Measurements from ENCODE around the gene DDR1.
"Not testable (repeated sequence)": the region's sequence is repeated elsewhere in the genome, so short reads cannot be mapped to it uniquely, and the experiment has no call there.

DDR1 gene

GRCh38 chr6:30854285-30855040, 29.9 kb upstream of the DDR1 start:
- H3K27me3 ChIP-seq (ENCODE audit: insufficient read depth, low read length): peaks cover 24% of the 10 kb centered on the region
- no peaks in the 10 kb centered on the region for H3K4me1 ChIP-seq (ENCODE audit: control insufficient read depth, insufficient read depth, low read length, unreplicated experiment)
- no peaks in the 10 kb centered on the region for H3K79me2 ChIP-seq (ENCODE audit: control insufficient read depth, insufficient read depth, low read length, unreplicated experiment)
- H3K4me3 ChIP-seq (ENCODE audit: low read depth, low read length): no peak overlapping the region
- H2AFZ ChIP-seq (ENCODE audit: low read length, unreplicated experiment): no peak overlapping the region
- no peaks in the 10 kb centered on the region for H3K36me3 ChIP-seq (ENCODE audit: insufficient read depth, low read length)
- H3K27ac ChIP-seq (ENCODE audit: low read depth, low read length): no peak overlapping the region

GRCh38 chr6:30855429-30856075, 28.8 kb upstream of the DDR1 start:
- Histone ChIP-seq H3K4me1 (ENCODE audit: control insufficient read depth, insufficient read depth, low read length, unreplicated experiment) (no peaks in the 10 kb centered on the region), H3K27me3 (ENCODE audit: insufficient read depth, low read length) (peaks cover 24% of the 10 kb centered on the region), H3K36me3 (ENCODE audit: insufficient read depth, low read length) (no peaks in the 10 kb centered on the region), H2AFZ (ENCODE audit: low read length, unreplicated experiment) (no peak overlapping the region), H3K4me3 (ENCODE audit: low read depth, low read length) (no peak overlapping the region), H3K27ac (ENCODE audit: low read depth, low read length) (no peak overlapping the region), H3K79me2 (ENCODE audit: control insufficient read depth, insufficient read depth, low read length, unreplicated experiment) (no peaks in the 10 kb centered on the region)

GRCh38 chr6:30857112-30857511, 27.2 kb upstream of the DDR1 start:
- Histone ChIP-seq H3K27me3 (ENCODE audit: insufficient read depth, low read length) (peaks cover 24% of the 10 kb centered on the region), H3K4me1 (ENCODE audit: control insufficient read depth, insufficient read depth, low read length, unreplicated experiment) (no peaks in the 10 kb centered on the region), H2AFZ (ENCODE audit: low read length, unreplicated experiment) (no peak overlapping the region), H3K27ac (ENCODE audit: low read depth, low read length) (no peak overlapping the region), H3K36me3 (ENCODE audit: insufficient read depth, low read length) (no peaks in the 10 kb centered on the region), H3K4me3 (ENCODE audit: low read depth, low read length) (no peak overlapping the region), H3K79me2 (ENCODE audit: control insufficient read depth, insufficient read depth, low read length, unreplicated experiment) (no peaks in the 10 kb centered on the region)

- H3K27ac ChIP-seq (ENCODE audit: low read depth, low read length): no peak overlapping the region
- no peaks in the 10 kb centered on the region for H3K79me2 ChIP-seq (ENCODE audit: control insufficient read depth, insufficient read depth, low read length, unreplicated experiment)
- H3K27me3 ChIP-seq (ENCODE audit: insufficient read depth, low read length): peaks cover 24% of the 10 kb centered on the region
- H3K4me1 ChIP-seq (ENCODE audit: control insufficient read depth, insufficient read depth, low read length, unreplicated experiment): no peaks in the 10 kb centered on the region
- no peak overlapping the region for H3K4me3 ChIP-seq (ENCODE audit: low read depth, low read length)
- H3K36me3 ChIP-seq (ENCODE audit: insufficient read depth, low read length): no peaks in the 10 kb centered on the region
- no peak overlapping the region for H2AFZ ChIP-seq (ENCODE audit: low read length, unreplicated experiment)
Observed at GRCh38 chr6:30857549-30857948, 26.8 kb upstream of the DDR1 start.

- H3K4me3 ChIP-seq (ENCODE audit: low read depth, low read length); H3K79me2 ChIP-seq (ENCODE audit: control insufficient read depth, insufficient read depth, low read length, unreplicated experiment): not testable (repeated sequence)
- peaks cover 24% of the 10 kb centered on the region for H3K27me3 ChIP-seq (ENCODE audit: insufficient read depth, low read length)
Observed at GRCh38 chr6:30859726-30860125, 24.6 kb upstream of the DDR1 start.

GRCh38 chr6:30861257-30862048, 22.9 kb upstream of the DDR1 start:
- H3K36me3 ChIP-seq (ENCODE audit: insufficient read depth, low read length): no peaks in the 10 kb centered on the region
- peaks cover 13% of the 10 kb centered on the region for H3K27me3 ChIP-seq (ENCODE audit: insufficient read depth, low read length)
- no peak overlapping the region for H2AFZ ChIP-seq (ENCODE audit: low read length, unreplicated experiment)
- H3K79me2 ChIP-seq (ENCODE audit: control insufficient read depth, insufficient read depth, low read length, unreplicated experiment): no peaks in the 10 kb centered on the region
- no peaks in the 10 kb centered on the region for H3K4me1 ChIP-seq (ENCODE audit: control insufficient read depth, insufficient read depth, low read length, unreplicated experiment)
- no peak overlapping the region for H3K4me3 ChIP-seq (ENCODE audit: low read depth, low read length)
- H3K27ac ChIP-seq (ENCODE audit: low read depth, low read length): no peak overlapping the region

More at GRCh38 chr6:30859726-30860125, 24.6 kb upstream of the DDR1 start:
- not testable (repeated sequence) for H3K36me3 ChIP-seq (ENCODE audit: insufficient read depth, low read length); H3K4me1 ChIP-seq (ENCODE audit: control insufficient read depth, insufficient read depth, low read length, unreplicated experiment); H3K27ac ChIP-seq (ENCODE audit: low read depth, low read length); H2AFZ ChIP-seq (ENCODE audit: low read length, unreplicated experiment)

- no peaks in the 10 kb centered on the region for H3K4me1 ChIP-seq (ENCODE audit: control insufficient read depth, insufficient read depth, low read length, unreplicated experiment)
- H2AFZ ChIP-seq (ENCODE audit: low read length, unreplicated experiment): no peak overlapping the region
- H3K4me3 ChIP-seq (ENCODE audit: low read depth, low read length): no peak overlapping the region
- peaks cover 6% of the 10 kb centered on the region for H3K27me3 ChIP-seq (ENCODE audit: insufficient read depth, low read length)
- no peaks in the 10 kb centered on the region for H3K36me3 ChIP-seq (ENCODE audit: insufficient read depth, low read length)
- no peaks in the 10 kb centered on the region for H3K79me2 ChIP-seq (ENCODE audit: control insufficient read depth, insufficient read depth, low read length, unreplicated experiment)
- no peak overlapping the region for H3K27ac ChIP-seq (ENCODE audit: low read depth, low read length)
Observed at GRCh38 chr6:30862156-30862875, 22.0 kb upstream of the DDR1 start.

- no peaks in the 10 kb centered on the region for H3K27me3 ChIP-seq (ENCODE audit: insufficient read depth, low read length)
- H3K27ac ChIP-seq (ENCODE audit: low read depth, low read length): no peak overlapping the region
- H3K79me2 ChIP-seq (ENCODE audit: control insufficient read depth, insufficient read depth, low read length, unreplicated experiment): no peaks in the 10 kb centered on the region
- no peak overlapping the region for H2AFZ ChIP-seq (ENCODE audit: low read length, unreplicated experiment)
- no peaks in the 10 kb centered on the region for H3K36me3 ChIP-seq (ENCODE audit: insufficient read depth, low read length)
- H3K4me3 ChIP-seq (ENCODE audit: low read depth, low read length): no peak overlapping the region
- no peaks in the 10 kb centered on the region for H3K4me1 ChIP-seq (ENCODE audit: control insufficient read depth, insufficient read depth, low read length, unreplicated experiment)
Observed at GRCh38 chr6:30864325-30864724, 20.0 kb upstream of the DDR1 start.

- not testable (repeated sequence) for H3K79me2 ChIP-seq (ENCODE audit: control insufficient read depth, insufficient read depth, low read length, unreplicated experiment); H3K27me3 ChIP-seq (ENCODE audit: insufficient read depth, low read length); H2AFZ ChIP-seq (ENCODE audit: low read length, unreplicated experiment); H3K27ac ChIP-seq (ENCODE audit: low read depth, low read length); H3K4me3 ChIP-seq (ENCODE audit: low read depth, low read length); H3K36me3 ChIP-seq (ENCODE audit: insufficient read depth, low read length); H3K4me1 ChIP-seq (ENCODE audit: control insufficient read depth, insufficient read depth, low read length, unreplicated experiment)
Observed at GRCh38 chr6:30869241-30869749, 15.0 kb upstream of the DDR1 start.

GRCh38 chr6:30870546-30870945, 13.8 kb upstream of the DDR1 start:
- H2AFZ ChIP-seq (ENCODE audit: low read length, unreplicated experiment): no peak overlapping the region
- peaks cover 3% of the 10 kb centered on the region for H3K4me1 ChIP-seq (ENCODE audit: control insufficient read depth, insufficient read depth, low read length, unreplicated experiment)
- H3K27ac ChIP-seq (ENCODE audit: low read depth, low read length): no peak overlapping the region
- H3K79me2 ChIP-seq (ENCODE audit: control insufficient read depth, insufficient read depth, low read length, unreplicated experiment): no peaks in the 10 kb centered on the region
- no peaks in the 10 kb centered on the region for H3K27me3 ChIP-seq (ENCODE audit: insufficient read depth, low read length)
- no peaks in the 10 kb centered on the region for H3K36me3 ChIP-seq (ENCODE audit: insufficient read depth, low read length)
- H3K4me3 ChIP-seq (ENCODE audit: low read depth, low read length): no peak overlapping the region
